T-helper 9 cell (primary cell): Measurements from ENCODE around the gene DSCAM.

ENCODE experiments used
- DNase-seq: peaks from one replicate; pipeline ENCODE4 v3.0.0-alpha.2; 2020

The DSCAM gene

GRCh38 chr21:40706806-40707655 is 139.9 kb downstream of the DSCAM start:
- no peak for DNase-seq

GRCh38 chr21:40706176-40706575 is 140.8 kb downstream of the DSCAM start:
- no peak for DNase-seq

- DNase-seq, result no peak
Measured at GRCh38 chr21:40704141-40704540, 142.8 kb downstream of the DSCAM start.

DNA sequence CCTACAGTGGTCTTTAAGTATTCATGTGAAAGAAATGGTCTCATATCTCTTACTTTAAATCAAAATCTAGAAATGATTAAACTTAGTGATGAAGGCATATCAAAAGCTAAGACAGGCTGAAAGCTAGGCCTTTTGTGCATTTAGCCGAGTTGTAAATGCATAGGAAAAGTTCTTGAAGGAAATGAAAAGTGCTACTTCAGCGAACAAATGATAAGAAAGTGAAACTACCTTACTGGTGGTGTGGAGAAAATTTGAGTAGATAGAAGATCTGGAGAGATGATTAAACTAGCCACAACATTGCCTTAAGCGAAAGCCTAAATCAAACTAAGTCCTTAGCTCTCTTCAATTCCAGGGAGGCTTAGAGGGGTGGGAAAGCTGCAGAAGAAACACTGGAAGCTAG is 147.6 kb downstream of the DSCAM start:
- DNase-seq, result no peak

DNA sequence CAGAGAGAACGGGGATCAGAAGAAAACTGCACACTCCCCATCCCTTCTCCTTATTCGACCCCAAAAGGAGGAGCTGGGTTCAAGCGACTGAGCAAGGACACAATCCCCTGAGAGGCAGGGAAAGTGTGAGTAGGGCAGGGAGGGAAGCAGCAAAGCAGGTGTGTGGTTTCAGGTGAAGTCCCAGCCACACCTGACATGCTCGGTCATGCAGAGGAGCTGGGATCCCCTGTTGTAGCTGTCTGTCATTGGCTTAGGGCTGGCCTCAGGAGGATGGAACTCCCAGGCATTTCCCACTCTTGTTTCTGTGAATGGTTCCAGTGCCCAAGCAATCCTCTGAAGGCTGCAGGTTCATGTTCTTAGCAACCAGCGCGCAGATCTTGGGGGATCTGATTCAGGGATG is 150.7 kb downstream of the DSCAM start:
- no peak for DNase-seq

DNA sequence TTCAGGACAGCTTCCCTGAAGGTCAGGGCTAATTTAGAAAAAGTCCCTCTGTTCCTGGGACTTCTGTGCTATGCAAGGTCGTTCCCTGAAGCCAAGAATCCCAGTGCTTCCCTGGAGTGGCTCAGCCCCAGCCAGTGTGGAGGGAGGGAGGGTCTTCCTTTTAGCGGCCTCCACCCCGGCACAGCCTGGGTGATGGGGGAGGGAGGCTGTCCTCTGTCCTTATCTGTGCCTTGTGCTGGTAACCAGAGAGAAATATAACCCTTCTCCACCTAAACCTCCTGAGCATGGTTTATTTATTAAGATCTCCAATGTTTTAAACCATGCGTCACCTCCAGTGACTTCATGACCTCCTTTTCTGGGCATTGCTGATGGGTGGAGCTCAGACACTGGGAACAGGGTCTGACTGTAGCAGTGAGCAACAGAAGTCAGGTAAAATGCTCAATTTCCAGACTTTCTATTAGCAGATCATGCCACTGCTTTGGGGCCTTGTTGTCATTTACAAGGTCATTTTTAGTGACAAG is 157.1 kb downstream of the DSCAM start:
- no peak for DNase-seq

DNA sequence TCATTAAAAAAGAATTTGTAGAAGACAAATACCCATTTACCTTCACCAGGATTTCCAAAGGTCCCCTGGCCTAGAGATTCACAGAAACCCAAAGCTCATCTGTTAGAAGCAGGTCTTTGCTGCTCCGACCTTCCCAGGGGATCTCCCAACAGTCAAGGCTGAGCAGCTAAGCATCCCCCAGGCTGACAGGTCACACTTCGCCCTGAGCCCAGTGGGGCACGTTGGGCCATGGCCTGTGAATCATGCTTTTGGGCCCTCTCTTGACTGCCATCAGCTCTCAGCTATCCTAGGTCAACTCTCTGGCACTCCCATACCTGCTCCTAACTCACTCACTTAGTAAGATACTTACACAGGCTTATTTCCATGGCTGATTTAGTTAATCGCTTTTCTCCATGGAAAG is 157.7 kb downstream of the DSCAM start:
- no peak for DNase-seq

- DNase-seq, result no peak
Measured at GRCh38 chr21:40688106-40688864, 158.7 kb downstream of the DSCAM start.

DNA sequence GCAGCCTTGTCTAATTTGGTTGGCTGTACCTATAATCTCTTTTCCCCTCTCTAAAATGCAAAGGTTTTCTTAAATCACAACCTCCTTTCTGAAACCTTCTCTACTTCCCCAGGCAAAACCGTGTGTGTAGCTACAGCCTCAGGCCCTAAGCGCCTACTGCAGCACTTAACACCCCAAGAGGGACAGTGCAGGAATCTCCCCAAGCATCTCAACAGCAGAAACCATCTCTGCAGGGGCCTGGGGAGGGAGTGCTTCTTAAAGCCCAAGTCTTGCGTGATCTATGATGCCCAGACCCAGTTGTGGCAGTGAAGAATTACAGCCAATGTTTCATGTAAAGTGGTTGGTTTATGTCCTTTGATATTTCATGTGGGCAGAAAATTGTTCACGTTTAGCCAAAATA is 159.3 kb downstream of the DSCAM start:
- no peak for DNase-seq

GRCh38 chr21:40686526-40686925 is 160.4 kb downstream of the DSCAM start:
- DNase-seq, result no peak

DNA sequence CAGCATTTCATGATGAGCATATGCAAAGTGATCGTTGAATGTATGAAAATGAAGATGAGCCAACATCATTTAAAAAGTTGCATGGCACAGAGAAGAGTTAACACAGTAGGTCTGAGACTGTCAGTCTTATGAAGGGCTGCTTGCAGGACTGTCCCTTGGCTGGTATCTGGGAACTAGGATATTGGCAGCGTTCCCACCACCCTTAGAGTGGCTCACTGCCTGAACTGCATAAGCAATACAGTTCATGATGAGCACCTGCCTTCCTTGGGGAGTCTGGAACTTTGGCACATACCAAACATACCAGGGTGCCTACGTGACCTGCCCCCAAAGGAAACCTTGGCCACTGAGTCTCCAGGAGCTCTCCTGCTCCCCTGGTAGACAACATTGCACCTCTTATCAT is 161.8 kb downstream of the DSCAM start:
- no peak for DNase-seq

- no peak for DNase-seq
Measured at GRCh38 chr21:40684726-40685125, 162.2 kb downstream of the DSCAM start.

DNA sequence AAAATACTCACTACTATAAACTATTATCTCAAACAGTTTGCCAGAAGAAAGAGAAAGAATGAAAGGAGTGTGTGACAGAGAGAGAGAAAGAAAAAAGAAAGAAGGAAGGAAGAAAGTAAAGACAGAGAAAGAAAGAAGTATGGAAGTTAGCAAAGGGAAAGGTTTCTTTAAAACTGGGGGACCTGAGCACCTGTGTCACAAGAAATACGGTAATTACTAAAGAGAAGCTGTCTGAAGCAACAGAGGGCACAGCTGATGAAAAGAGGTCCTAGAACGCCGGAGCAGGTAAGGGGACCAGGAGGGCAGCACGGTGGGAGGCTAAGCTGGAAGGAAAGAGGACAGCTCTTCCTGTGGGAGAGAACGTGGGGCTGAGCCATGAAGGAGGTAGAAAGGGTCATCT is 163.6 kb downstream of the DSCAM start:
- no peak for DNase-seq

DNA sequence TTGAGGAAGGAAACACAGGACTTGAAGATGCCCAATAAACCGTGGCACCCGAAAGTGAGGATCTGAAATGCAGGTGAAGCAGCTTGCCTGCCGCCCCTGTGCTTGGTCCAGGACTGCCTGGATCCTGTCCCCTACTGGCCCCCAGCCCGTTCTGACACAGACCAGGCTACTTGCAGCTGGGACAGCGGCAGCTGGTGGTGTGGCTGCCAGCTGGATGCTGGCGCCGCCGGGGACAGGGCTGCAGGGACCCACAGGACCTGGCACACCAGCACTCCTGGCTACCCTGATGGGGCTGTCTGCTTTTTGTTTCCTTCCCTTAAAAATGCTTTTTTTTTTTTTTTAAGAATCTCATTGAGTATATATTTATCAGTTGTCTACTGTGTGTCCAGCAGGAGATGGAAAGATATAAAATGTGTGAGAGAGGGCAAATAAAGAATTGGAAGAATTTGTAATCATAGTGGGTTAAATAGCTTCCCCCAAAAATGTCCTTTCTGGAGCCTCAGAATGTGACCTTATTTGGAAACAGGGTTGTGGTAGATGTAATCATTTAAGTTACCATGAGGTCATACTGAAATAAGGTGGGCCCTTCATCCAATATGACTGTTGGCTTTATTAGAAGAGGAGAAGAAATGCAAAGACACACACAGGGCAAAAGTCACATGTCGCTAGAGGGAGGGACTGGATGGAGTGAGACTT is 165.6 kb downstream of the DSCAM start:
- no peak for DNase-seq

DNA sequence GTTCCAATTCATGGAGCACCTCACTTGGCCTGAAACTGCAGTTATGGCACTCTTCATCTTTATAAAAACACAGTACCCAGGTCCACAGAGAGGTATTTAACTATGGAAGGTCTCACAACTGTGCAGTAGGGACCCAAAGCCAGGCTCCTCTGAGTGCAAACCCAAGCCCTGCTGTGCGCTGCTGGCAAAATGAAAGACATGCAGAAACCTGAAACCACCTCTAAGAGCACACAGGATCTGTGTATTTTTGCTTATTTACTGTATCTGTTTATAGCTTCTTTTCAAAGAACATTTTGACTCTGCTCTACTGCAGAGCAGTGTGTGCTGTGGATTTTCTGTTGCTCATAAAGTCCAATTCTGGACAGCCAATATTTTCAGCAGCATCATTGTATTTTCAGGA is 166.6 kb downstream of the DSCAM start:
- DNase-seq, result no peak

DNA sequence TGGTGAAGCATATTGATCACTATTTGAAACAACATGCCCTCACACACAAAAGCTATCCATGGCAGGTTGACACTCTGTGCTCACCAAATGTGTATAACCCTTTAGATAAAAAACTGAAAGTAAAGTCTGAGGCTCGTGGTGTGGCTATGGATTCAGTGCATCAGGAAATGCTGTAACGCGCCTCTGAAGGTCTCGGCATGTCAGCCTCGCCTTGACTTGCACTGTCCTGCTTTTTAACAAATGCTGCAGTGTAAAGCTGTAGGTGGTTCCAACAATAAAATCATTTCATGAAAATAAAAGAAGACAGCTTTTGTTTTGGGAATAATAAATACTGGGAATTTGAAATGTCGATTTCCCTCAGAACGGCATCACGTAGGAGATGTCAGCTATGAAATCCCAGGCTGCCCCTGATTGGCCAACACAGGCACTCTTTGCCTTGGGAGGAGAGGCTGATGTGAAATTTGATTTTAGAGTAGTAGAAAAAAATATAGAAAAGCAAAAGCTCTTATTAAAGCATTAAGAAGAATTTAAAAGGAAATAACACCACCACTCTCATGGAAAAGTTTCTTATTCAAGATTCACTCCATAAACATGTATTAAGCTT is 168.2 kb downstream of the DSCAM start:
- no peak for DNase-seq

DNA sequence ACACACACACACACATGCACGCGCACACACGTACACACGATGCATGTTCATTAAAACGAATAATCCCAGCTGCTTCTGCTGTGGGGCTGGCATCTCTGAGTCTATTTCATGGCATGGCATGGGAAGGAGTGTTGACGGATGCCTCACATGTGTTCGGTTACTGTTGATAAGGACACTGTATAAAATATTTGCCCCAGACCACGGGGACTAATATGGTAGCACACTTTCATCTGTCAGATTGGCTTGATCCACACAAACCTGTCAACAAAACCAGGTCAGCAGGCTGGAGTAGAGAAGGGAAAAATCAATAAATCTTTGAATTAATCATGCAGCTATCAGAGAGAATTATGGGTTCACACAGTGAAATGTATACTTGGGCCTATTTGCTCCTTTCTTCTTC is 171.9 kb downstream of the DSCAM start:
- DNase-seq, result no peak

DNA sequence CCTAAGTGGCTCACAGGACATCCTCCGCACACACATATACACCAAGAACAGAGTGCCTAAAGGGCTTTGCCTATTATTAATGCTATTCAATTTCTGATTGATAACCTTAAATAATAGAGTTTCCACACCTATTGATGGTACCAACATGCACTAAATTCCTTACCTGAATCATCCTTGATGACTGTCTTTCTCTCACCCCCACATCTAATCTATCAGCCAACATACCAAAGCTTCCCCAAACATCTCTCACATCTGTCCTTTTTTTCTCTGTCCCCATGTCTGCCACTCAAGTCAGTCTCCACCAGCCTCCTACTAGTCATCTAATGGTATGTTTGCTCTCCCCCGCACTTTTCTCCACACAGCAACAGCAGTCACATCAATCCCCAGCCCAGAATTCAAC is 174.4 kb downstream of the DSCAM start:
- DNase-seq, result no peak

DNA sequence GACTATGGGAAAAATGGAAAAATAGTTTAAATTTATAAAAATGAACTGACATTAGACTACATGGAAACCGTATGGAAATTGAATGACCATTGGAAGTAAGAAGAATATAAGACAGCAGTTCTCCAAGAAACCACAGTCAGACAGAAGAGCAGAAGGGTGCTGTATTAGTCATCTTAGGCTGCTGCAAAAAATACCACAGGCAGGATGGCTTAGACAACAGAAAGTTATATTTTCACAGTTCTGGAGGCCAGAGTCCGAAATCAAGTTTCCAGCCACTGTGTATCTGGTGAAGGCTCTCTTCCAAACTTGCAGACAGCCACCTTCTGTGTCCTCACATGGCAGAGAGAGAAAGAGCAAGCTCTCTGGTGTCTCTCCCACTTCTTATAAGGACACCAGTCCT is 175.2 kb downstream of the DSCAM start:
- DNase-seq, result no peak

DNA sequence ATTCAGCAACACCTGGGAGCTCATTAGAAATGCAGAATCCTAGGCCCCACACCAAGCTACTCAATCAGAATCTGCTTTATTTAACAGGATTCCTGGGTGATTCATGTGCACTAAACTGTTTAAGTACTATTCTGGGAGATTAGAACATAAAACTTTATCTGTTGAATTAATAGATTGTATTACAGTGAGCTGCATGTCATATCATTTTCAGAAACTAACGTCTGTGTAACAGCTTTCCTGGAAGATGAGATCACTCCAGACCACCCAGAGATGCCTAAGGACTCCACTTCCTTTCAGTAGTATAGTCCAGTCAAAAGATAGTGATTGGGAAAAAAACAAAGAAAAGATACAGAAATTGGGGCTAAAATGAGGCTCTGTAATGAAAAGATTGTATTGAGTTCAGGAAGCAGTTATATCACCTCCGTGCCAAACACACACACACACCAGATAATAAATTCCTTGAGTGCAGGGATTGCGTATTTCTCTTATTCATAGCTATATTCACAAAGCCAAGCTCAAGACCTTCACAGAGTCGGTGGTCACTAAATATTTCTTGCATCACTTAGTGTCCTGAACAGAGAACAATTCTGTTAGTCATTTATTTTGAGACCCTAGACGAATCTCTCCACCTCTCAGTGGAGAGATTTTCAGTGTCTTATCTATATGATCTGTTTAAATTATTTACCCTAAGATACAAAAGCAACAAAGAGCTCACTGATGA is 178.2 kb downstream of the DSCAM start:
- no peak for DNase-seq

DNA sequence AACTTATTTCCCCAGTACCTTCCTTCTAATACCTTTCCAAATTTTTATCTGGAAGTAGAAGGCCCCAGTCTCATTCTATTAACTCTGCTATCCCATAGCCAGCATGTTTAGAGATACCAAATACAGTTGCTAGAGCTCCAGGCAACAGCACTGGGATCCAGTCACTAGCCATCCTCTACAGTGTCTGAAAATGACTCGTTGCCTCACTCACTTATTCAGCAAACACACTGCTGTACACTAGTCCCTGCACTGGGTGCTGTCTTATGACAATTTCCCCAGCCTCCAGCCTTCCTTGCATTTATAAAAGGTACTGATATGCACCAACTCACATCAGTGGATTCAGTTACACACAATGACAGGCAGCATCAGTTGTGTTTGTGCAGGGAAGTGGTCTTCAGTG is 179.0 kb downstream of the DSCAM start:
- DNase-seq, result no peak

- DNase-seq, result no peak
Measured at GRCh38 chr21:40662889-40663288, 184.1 kb downstream of the DSCAM start.
